Activated T-cell treated with anti-CD3 and anti-CD28 coated beads, Interleukin-2, amount 50 U/mL, for 72 hours (primary cell): Measurements from ENCODE around the gene GLYATL1. TPM values are rescaled to one million over a fixed set of nuclear protein-coding genes. Genes with fewer than 3 reads are reported as not detected.

Source experiments
- ATAC-seq, 2 donors: fragments of 150-1000 bp; cut with Tn5 transposase; replicated peaks in 1 of 2; 2 replicates each; pipeline ENCODE4 v1.10.0; 2021; ENCODE audit warnings: moderate library complexity in 2 of 2, mild to moderate bottlenecking in 1 of 2
- DNase-seq, 2 donors: peaks; one replicate each; pipeline ENCODE4 v3.0.0; 2021 to 2022; ENCODE audit warnings: mixed read lengths in 1 of 2
- H3K27ac Mint-ChIP-seq: one replicate; pipeline ENCODE4 v1.8.0; 2022; ENCODE audit warnings: mild to moderate bottlenecking, moderate library complexity, mixed read lengths
- H3K27me3 Mint-ChIP-seq: one replicate; pipeline ENCODE4 v1.8.0; 2022; ENCODE audit warnings: low read depth, mixed read lengths
- H3K36me3 Mint-ChIP-seq, 2 donors: one replicate each; pipeline ENCODE4 v1.8.0; 2022; ENCODE audit warnings: mixed read lengths in 2 of 2, mild to moderate bottlenecking in 1 of 2; ENCODE audit not compliant: insufficient read depth in 2 of 2
- H3K4me1 Mint-ChIP-seq: one replicate; pipeline ENCODE4 v1.8.0; 2022; ENCODE audit warnings: low read depth, mixed read lengths
- H3K4me3 Mint-ChIP-seq, 2 donors: one replicate each; pipeline ENCODE4 v1.8.0; 2022; ENCODE audit warnings: mild to moderate bottlenecking in 2 of 2, mixed read lengths in 2 of 2, moderate library complexity in 2 of 2
- H3K9me3 Mint-ChIP-seq, 2 donors: one replicate each; pipeline ENCODE4 v1.8.0; 2022; ENCODE audit warnings: mixed read lengths in 2 of 2
- total RNA-seq, 2 donors: library from RNA; stranded (reverse); gene quantifications; one replicate each; pipeline ENCODE4 v1.2.3, GENCODE V29; 2022

The GLYATL1 gene
- total RNA-seq, 2 donors from 2014 or later, result 0.24 TPM; not detected in 1

- H3K27me3 Mint-ChIP-seq, result no peaks in the 10 kb centered on the region
- no peak overlapping the region for H3K27ac Mint-ChIP-seq
- DNase-seq (no peak), ATAC-seq (no peak)
- no peaks in the 10 kb centered on the region for H3K4me1 Mint-ChIP-seq
- H3K4me3 Mint-ChIP-seq, result no peak overlapping the region
- no peaks in the 10 kb centered on the region for H3K36me3 Mint-ChIP-seq
- H3K9me3 Mint-ChIP-seq, result no peaks in the 10 kb centered on the region
Observed at GRCh38 chr11:58933661-58934060, 5.6 kb upstream of the GLYATL1 start.

DNA sequence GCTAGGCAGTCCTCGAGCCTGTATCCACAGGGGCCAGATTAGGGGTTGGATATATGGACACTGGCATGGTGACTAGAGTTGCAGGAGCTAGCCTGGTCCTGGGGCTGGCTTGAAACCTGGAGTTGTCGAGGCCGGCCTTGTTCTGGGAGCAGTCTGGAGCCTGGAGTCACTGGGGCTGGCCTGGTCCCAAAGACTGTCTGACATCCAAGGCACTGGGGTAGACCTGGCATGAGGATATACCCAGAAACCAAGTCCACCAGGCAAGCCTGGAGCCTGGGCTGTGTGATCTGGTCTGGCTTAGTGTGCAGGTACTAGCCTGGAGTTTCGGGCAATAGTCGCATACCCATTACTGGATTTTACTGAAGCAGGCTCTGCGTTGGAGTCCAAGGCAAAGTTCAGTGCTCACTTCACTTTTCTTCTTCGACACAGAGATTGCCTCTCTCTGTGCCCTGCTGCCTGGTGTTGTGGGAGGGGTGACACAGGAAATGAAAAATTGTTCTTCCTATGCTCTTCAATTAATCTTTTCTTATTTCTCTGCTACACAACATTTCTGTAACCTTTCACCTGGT is 4.3 kb upstream of the GLYATL1 start:
- H3K9me3 Mint-ChIP-seq, result no peaks in the 10 kb centered on the region
- H3K27ac Mint-ChIP-seq, result peak overlapping the region; percentile 28
- no peaks in the 10 kb centered on the region for H3K36me3 Mint-ChIP-seq
- no peaks in the 10 kb centered on the region for H3K27me3 Mint-ChIP-seq
- no peaks in the 10 kb centered on the region for H3K4me1 Mint-ChIP-seq
- no peak overlapping the region for H3K4me3 Mint-ChIP-seq
- ATAC-seq, result no peak
- DNase-seq, result no peak

DNA sequence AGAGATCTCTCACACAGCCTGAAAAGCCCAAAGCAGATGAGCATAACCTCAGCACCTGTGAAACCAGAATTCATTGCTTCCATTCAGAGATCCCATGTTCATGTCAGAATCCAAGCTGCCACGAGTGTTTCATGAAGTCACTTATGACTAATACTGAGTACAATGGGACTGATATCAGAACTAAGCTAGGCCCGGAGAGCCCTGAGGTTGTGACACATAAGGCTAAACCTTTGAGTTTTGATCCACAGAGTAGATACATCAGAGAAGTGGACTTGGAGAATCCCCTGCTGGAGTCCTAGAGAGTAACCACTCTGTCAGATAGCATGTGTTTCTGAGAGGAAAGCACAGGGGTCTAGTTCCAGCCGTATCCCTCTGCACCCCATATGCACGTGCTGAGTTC is 890 bp upstream of the GLYATL1 start:
- DNase-seq (no peak), ATAC-seq (peak; percentile 62 to 65)
- no peaks in the 10 kb centered on the region for H3K4me1 Mint-ChIP-seq
- H3K27ac Mint-ChIP-seq, result no peak overlapping the region
- no peaks in the 10 kb centered on the region for H3K36me3 Mint-ChIP-seq
- H3K27me3 Mint-ChIP-seq, result no peaks in the 10 kb centered on the region
- H3K4me3 Mint-ChIP-seq, result no peak overlapping the region
- no peaks in the 10 kb centered on the region for H3K9me3 Mint-ChIP-seq

DNA sequence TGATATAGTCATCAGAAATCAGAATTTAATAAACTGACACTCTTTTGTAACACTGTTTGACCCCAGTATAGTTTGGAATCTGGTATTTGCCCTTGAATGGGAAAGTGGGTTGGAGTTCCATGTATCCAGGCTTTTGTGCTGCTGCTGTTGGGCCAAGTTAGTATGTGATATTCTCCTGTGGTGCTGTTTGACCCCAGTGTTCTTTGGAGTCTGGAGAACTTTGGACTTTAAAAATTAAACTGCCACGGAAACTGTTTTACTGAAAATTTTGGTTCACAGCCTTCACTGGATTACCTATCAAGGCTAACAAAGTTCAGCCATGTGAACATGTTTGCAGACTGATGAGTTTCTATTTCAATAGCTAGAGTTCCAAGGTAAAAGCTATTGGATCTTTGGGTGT is 740 bp downstream of the GLYATL1 start:
- Mint-ChIP-seq H3K9me3 (no peaks in the 10 kb centered on the region), H3K4me1 (no peaks in the 10 kb centered on the region), H3K36me3 (no peaks in the 10 kb centered on the region), H3K4me3 (no peak overlapping the region), H3K27ac (no peak overlapping the region), H3K27me3 (no peaks in the 10 kb centered on the region)
- ATAC-seq, result no peak
- no peak for DNase-seq

DNA sequence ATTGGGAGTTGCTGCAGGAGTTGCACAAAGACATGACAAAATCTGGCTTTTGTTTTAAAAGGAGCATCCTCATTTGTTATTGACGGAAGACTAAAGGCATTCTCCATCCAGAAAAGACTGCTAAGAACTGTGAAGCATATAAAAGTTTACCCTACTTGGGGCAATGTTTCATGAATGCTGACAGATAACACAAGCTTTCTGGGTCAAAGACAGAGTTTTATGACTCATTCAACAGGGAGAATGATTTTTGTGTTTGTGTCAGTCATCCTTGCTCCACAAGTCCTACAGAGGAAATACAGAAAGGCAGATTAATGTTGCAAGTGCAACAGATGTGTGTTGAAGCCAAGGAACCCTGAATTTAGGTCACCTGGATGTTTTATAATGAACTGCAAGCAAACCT is 2.5 kb downstream of the GLYATL1 start:
- Mint-ChIP-seq H3K27ac (no peak overlapping the region), H3K36me3 (no peaks in the 10 kb centered on the region), H3K9me3 (no peaks in the 10 kb centered on the region), H3K4me1 (no peaks in the 10 kb centered on the region), H3K27me3 (no peaks in the 10 kb centered on the region), H3K4me3 (no peak overlapping the region)
- peak; percentile 29 to 55 for ATAC-seq
- no peak for DNase-seq

- DNase-seq (no peak), ATAC-seq (no peak)
- Mint-ChIP-seq H3K27ac (peak overlapping the region; percentile 1), H3K4me1 (no peaks in the 10 kb centered on the region), H3K9me3 (no peaks in the 10 kb centered on the region), H3K36me3 (no peaks in the 10 kb centered on the region), H3K4me3 (no peak overlapping the region), H3K27me3 (no peaks in the 10 kb centered on the region)
Observed at GRCh38 chr11:58945663-58946062, 6.4 kb downstream of the GLYATL1 start.

DNA sequence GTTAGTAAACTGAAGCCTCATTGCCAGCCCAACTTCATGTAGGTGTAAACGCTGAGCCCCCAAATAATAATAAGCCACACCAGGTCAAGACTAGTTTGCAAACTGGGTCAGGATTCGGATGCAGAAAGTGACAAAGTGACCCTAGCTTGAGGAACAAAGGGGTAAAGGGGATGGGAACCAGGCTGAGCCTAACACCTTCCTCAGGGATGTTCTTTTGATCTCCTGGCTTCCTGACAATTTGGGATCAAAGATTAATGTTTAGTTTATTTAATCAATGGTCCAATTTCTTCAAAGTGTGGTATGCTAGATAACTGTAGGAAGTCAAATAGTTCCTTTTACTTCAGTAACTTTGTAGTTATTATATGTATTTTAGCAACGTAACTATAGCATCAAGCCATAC is 9.9 kb downstream of the GLYATL1 start:
- no peak for DNase-seq
- no peak overlapping the region for H3K27ac Mint-ChIP-seq

GRCh38 chr11:58957922-58958321 is 18.6 kb downstream of the GLYATL1 start:
- Mint-ChIP-seq H3K4me1 (peaks cover 19% of the 10 kb centered on the region), H3K27ac (no peak overlapping the region), H3K9me3 (no peaks in the 10 kb centered on the region), H3K36me3 (peaks cover 0 to 2% of the 10 kb centered on the region in 2 donors), H3K27me3 (peaks cover 24% of the 10 kb centered on the region), H3K4me3 (peak overlapping the region in 1 of 2 donors; percentile 1)
- ATAC-seq, result peak; percentile 92 to 96
- DNase-seq, result peak; percentile 9 to 23

More for the DNA sequence above, 9.9 kb downstream of the GLYATL1 start:
- no peaks in the 10 kb centered on the region for H3K4me1 Mint-ChIP-seq
- H3K9me3 Mint-ChIP-seq, result no peaks in the 10 kb centered on the region
- ATAC-seq, result no peak
- H3K4me3 Mint-ChIP-seq, result no peak overlapping the region
- H3K36me3 Mint-ChIP-seq, result no peaks in the 10 kb centered on the region
- peaks cover 12% of the 10 kb centered on the region for H3K27me3 Mint-ChIP-seq

GRCh38 chr11:58958500-58958899 is 19.2 kb downstream of the GLYATL1 start:
- Mint-ChIP-seq H3K27me3 (peaks cover 19% of the 10 kb centered on the region), H3K27ac (no peak overlapping the region), H3K9me3 (no peaks in the 10 kb centered on the region), H3K4me1 (peaks cover 19% of the 10 kb centered on the region), H3K36me3 (peaks cover 0 to 2% of the 10 kb centered on the region in 2 donors), H3K4me3 (no peak overlapping the region)
- ATAC-seq (no peak), DNase-seq (peak; percentile 53 to 54)

DNA sequence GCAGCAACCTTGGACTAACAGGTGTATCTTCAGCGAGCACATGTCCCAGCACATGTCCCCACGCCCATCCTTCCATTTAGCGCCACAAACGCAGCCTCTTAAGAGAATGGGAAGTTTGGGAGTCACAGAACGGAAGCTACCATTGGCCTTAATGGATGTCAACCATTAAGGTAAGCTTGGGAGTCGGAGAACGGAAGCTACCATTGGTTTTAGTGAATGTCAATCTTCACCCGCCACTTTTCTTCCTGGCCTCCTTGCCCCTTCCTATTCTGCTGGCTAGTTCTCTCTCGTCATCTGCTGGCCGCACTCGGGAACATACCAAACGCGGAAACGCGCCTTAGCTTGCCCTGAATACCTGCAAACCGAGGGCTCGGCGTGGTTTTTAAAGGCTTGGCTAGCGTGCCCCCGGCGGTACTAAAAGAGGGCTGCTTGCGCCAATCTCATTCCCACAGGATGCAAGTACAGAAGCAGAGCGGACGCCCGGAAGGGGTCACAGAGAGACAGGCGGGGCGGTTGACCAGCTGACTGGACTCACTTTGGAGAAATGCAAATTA is 24.3 kb downstream of the GLYATL1 start:
- no peaks in the 10 kb centered on the region for H3K9me3 Mint-ChIP-seq
- peaks cover 0 to 2% of the 10 kb centered on the region in 2 donors for H3K36me3 Mint-ChIP-seq
- DNase-seq (no peak), ATAC-seq (no peak)
- H3K27ac Mint-ChIP-seq, result no peak overlapping the region
- H3K4me1 Mint-ChIP-seq, result peaks cover 6% of the 10 kb centered on the region
- no peak overlapping the region for H3K4me3 Mint-ChIP-seq
- H3K27me3 Mint-ChIP-seq, result peaks cover 28% of the 10 kb centered on the region

DNA sequence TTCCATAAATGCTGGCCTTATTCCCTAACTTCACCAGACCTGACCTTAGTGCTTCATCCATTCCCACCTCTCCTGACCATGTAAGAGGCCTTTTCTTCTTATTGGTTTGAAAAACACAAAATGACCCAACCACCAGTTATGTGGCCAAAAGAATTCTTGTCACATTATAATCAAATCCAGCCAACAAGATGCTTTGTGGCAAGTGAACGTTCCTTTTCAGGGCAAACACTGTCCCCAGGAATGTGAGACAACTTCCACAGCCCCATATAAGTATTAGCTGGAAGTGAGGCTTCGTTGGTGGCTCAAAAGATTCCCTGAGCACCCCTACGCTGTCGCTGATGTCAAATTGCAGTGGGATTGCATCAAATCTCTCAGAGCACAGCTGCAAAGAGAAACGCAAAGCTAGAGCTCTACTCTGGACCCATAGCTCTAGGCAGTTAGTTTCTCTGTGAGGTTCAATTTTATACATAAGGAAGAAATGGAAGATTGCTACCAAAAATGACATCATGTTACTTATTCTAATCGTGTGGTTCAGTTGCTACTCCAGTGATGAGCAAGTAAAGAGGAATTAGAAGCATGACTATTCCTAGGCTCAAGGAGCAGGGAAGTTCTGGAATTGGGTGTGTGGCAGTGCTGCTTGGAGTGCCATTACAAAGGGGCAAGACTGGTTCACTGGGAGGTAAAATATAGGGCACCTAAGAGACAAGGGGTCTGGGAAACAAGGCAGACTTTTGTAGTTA is 26.1 kb downstream of the GLYATL1 start:
- H3K9me3 Mint-ChIP-seq, result no peaks in the 10 kb centered on the region
- DNase-seq (no peak), ATAC-seq (no peak)
- H3K27me3 Mint-ChIP-seq, result peaks cover 40% of the 10 kb centered on the region
- H3K36me3 Mint-ChIP-seq, result peaks cover 0 to 2% of the 10 kb centered on the region in 2 donors
- H3K4me1 Mint-ChIP-seq, result peaks cover 5% of the 10 kb centered on the region
- no peak overlapping the region for H3K27ac Mint-ChIP-seq
- no peak overlapping the region for H3K4me3 Mint-ChIP-seq

DNA sequence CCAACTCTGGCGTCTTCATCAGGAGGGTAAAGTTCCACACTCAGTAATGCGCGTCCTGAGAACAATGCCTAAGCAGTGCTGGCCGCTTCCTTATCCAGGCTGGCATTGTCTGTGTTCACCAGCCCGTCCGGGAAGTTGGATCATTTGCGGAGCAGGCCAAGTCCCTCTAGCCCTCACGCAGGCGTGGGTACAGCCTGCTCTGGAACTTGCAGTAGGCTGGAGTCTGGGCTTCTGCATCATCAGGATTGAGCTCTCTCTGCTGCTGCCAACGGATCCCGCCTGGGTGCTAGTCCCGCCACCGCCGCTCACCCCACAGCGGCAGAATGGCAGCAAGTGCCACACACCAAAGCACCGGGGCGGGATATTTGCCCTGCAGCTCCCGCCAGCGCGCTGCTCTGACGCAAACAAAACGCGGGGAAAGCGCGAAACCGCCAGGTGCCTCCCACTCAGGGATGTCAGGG is 29.0 kb downstream of the GLYATL1 start:
- H3K4me3 Mint-ChIP-seq, result no peak overlapping the region

GRCh38 chr11:58977470-58977869 is 38.2 kb downstream of the GLYATL1 start:
- H3K4me1 Mint-ChIP-seq, result no peaks in the 10 kb centered on the region
- DNase-seq (no peak), ATAC-seq (no peak)
- peaks cover 0 to 2% of the 10 kb centered on the region in 2 donors for H3K9me3 Mint-ChIP-seq
- peaks cover 15% of the 10 kb centered on the region for H3K27me3 Mint-ChIP-seq
- H3K27ac Mint-ChIP-seq, result no peak overlapping the region
- H3K4me3 Mint-ChIP-seq, result no peak overlapping the region
- H3K36me3 Mint-ChIP-seq, result no peaks in the 10 kb centered on the region

More for the DNA sequence above, 29.0 kb downstream of the GLYATL1 start:
- Mint-ChIP-seq H3K27me3 (peaks cover 42% of the 10 kb centered on the region), H3K27ac (no peak overlapping the region), H3K4me1 (no peaks in the 10 kb centered on the region), H3K36me3 (no peaks in the 10 kb centered on the region), H3K9me3 (peaks cover 0 to 1% of the 10 kb centered on the region in 2 donors)
- DNase-seq, result no peak
- no peak for ATAC-seq
